ENCODE data around the gene PLCB3.
"Not testable (repeated sequence)": the region's sequence is repeated elsewhere in the genome, so short reads cannot be mapped to it uniquely, and the experiment has no call there.

DNA sequence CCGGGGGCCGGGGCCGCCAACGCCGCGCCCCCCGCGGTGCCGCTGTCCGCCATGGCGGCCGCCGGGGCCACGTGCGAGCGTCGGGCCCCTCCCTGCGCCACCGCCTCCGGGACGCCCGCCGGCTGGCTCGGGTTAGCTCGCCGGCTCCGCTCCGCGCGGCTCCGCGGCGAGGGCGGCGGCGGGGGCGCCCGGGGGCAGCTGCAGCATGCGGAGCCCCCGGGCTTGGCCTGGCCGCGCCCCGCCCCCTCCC, 4.8 kb upstream of the PLCB3 start:
- TF ChIP-seq, protein P1, sequence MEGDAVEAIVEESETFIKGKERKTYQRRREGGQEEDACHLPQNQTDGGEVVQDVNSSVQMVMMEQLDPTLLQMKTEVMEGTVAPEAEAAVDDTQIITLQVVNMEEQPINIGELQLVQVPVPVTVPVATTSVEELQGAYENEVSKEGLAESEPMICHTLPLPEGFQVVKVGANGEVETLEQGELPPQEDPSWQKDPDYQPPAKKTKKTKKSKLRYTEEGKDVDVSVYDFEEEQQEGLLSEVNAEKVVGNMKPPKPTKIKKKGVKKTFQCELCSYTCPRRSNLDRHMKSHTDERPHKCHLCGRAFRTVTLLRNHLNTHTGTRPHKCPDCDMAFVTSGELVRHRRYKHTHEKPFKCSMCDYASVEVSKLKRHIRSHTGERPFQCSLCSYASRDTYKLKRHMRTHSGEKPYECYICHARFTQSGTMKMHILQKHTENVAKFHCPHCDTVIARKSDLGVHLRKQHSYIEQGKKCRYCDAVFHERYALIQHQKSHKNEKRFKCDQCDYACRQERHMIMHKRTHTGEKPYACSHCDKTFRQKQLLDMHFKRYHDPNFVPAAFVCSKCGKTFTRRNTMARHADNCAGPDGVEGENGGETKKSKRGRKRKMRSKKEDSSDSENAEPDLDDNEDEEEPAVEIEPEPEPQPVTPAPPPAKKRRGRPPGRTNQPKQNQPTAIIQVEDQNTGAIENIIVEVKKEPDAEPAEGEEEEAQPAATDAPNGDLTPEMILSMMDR (IDR thresholded peaks at IDR 0.05; ENCODE audit: poor library complexity, severe bottlenecking): not testable (repeated sequence)
- not testable (repeated sequence) for TF ChIP-seq TAF1 (IDR thresholded peaks at IDR 0.05; ENCODE audit: low read depth); POLR2AphosphoS5 (IDR thresholded peaks at IDR 0.05); EZH2 (IDR thresholded peaks at IDR 0.05; ENCODE audit: borderline replicate concordance, insufficient read depth, low read length, poor library complexity, severe bottlenecking); EP300 (conservative IDR thresholded peaks at IDR 0.05; ENCODE audit: poor library complexity, severe bottlenecking); SMC3 (conservative IDR thresholded peaks at IDR 0.05; ENCODE audit: poor library complexity); RAD21 (conservative IDR thresholded peaks at IDR 0.05)
- TF ChIP-seq, protein P2, sequence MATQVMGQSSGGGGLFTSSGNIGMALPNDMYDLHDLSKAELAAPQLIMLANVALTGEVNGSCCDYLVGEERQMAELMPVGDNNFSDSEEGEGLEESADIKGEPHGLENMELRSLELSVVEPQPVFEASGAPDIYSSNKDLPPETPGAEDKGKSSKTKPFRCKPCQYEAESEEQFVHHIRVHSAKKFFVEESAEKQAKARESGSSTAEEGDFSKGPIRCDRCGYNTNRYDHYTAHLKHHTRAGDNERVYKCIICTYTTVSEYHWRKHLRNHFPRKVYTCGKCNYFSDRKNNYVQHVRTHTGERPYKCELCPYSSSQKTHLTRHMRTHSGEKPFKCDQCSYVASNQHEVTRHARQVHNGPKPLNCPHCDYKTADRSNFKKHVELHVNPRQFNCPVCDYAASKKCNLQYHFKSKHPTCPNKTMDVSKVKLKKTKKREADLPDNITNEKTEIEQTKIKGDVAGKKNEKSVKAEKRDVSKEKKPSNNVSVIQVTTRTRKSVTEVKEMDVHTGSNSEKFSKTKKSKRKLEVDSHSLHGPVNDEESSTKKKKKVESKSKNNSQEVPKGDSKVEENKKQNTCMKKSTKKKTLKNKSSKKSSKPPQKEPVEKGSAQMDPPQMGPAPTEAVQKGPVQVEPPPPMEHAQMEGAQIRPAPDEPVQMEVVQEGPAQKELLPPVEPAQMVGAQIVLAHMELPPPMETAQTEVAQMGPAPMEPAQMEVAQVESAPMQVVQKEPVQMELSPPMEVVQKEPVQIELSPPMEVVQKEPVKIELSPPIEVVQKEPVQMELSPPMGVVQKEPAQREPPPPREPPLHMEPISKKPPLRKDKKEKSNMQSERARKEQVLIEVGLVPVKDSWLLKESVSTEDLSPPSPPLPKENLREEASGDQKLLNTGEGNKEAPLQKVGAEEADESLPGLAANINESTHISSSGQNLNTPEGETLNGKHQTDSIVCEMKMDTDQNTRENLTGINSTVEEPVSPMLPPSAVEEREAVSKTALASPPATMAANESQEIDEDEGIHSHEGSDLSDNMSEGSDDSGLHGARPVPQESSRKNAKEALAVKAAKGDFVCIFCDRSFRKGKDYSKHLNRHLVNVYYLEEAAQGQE (IDR thresholded peaks at IDR 0.05; ENCODE audit: borderline replicate concordance): not testable (repeated sequence)
